Lung (tissue), 12 donors: Measurements from ENCODE around the gene CATSPERZ. TPM values are rescaled to one million over a fixed set of nuclear protein-coding genes. Genes with fewer than 3 reads are reported as not detected.
A peak's percentile ranks its signal among the peaks of the same experiment; 100 is the strongest.

Experiments
- ATAC-seq: fragments of 200-7000 bp; cut with Tn5 transposase; one replicate; pipeline ENCODE4 v1.9.1; 2020; ENCODE audit warnings: moderate number of reproducible peaks; ENCODE audit not compliant: insufficient read depth, low FRiP score
- DNase-seq, 3 donors: peaks; one replicate each; pipeline ENCODE4 v3.0.0-alpha.2; 2013 to 2017
- H3K27ac ChIP-seq, 2 donors: one replicate each; pipeline ENCODE4 v1.5.1; 2013; ENCODE audit warnings: mild to moderate bottlenecking in 2 of 2, moderate library complexity in 2 of 2, control low read depth in 1 of 2, inconsistent platforms in 1 of 2, low read depth in 1 of 2, low read length in 1 of 2
- H3K27me3 ChIP-seq, 3 donors: one replicate each; pipeline ENCODE4 v1.5.1; 2013; ENCODE audit warnings: low read length in 2 of 3; ENCODE audit not compliant: control insufficient read depth in 3 of 3, insufficient read depth in 3 of 3
- H3K36me3 ChIP-seq, 4 donors: one replicate each; pipeline ENCODE4 v1.5.1; 2013; ENCODE audit warnings: low read length in 4 of 4, mild to moderate bottlenecking in 1 of 4, moderate library complexity in 1 of 4; ENCODE audit not compliant: control insufficient read depth in 4 of 4, insufficient read depth in 4 of 4
- H3K4me1 ChIP-seq, 5 donors: one replicate each; pipeline ENCODE4 v1.5.1; 2013; ENCODE audit warnings: low read length in 5 of 5, mild to moderate bottlenecking in 2 of 5, moderate library complexity in 1 of 5; ENCODE audit not compliant: control insufficient read depth in 5 of 5, insufficient read depth in 5 of 5
- H3K4me3 ChIP-seq: one replicate; pipeline ENCODE4 v1.5.1; 2013; ENCODE audit warnings: mild to moderate bottlenecking, control low read depth, moderate library complexity
- H3K9ac ChIP-seq, 2 donors: one replicate each; pipeline ENCODE4 v1.5.1; 2013; ENCODE audit warnings: low read length in 2 of 2, control low read depth in 1 of 2; ENCODE audit not compliant: insufficient read depth in 1 of 2
- H3K9me3 ChIP-seq, 4 donors: one replicate each; pipeline ENCODE4 v1.5.1; 2013; ENCODE audit warnings: low read length in 3 of 4, mild to moderate bottlenecking in 1 of 4, moderate library complexity in 1 of 4; ENCODE audit not compliant: control insufficient read depth in 4 of 4, insufficient read depth in 3 of 4
- CTCF ChIP-seq: IDR thresholded peaks from 2 replicates; pipeline ENCODE4 v1.5.1; 2012; ENCODE audit warnings: mild to moderate bottlenecking; ENCODE audit errors: control extremely low read depth, extremely low read depth
- WGBS, 2 donors: extraction: QIAGEN DNeasy Blood & Tissue Kit; methylation state at CpG; one replicate each; pipeline ENCODE4 v1.1.7; 2013; 5-methylcytosine and 5-hydroxymethylcytosine counted together
- polyA plus RNA-seq, 2 donors: library from polyadenylated mRNA; stranded (reverse); fragments of 200-250 nt; gene quantifications; one replicate each; pipeline ENCODE4 v1.2.1, GENCODE V29; 2013
- total RNA-seq, 2 donors: library from RNA; depleted of rRNA in 1 of 2; stranded (reverse); fragments of >200 nt in 1 of 2; gene quantifications; one replicate each; pipeline ENCODE4 v1.2.1, GENCODE V29; 2014 to 2021
- donor health status: control.
- donor health status: control.
- donor health status: Bipolar disorder and iron deficiency.
- donor health status: healthy.
- donor health status: DM: yes; HTN: yes; CAD: no.

The CATSPERZ gene
- total and polyA plus RNA-seq, 4 donors, result 0.31 to 0.98 (median 0.67) TPM; not detected in 1

DNA sequence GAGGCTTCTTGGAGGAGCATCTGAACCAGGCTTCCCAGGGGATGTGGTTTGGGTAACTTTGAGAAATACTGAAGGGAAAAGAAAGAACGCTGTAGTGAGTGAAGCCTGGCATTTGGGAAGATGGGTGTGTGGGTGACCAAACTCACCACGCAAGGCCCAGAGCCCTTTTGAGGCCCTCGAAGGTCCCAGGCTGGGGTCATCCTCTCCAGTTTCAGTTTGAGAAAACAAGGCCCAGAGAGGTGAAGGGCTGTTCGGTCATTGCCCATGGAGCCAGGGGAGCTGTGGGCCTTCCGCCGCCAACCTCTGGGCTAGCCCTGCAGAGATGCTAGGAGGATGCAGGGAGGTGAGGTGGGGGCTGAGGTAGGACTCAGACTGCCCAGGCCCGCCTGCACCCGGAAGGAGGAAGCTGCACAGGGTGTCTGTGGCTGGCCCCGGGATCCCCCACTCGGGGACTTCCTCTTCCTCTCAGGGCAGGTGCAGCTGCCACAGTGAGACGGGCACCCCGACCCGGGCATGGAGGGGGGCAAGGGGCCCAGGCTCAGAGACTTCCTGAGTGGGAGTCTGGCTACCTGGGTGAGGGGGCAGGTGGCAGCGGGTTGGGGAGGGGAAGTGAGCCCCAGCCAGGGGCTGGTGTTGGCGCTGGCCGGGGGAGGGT lies 39.7 kb downstream of the CATSPERZ start, which contains the start of gene CCDC88B:
Gene CCDC88B (plus strand): TSS at position 451 of the 655 bp plus-strand sequence. CDS start 63 bp downstream, at position 514.
- H3K27ac ChIP-seq, result peak within 1 kb of the TSS in 1 of 2 donors; percentile 13
- H3K9ac ChIP-seq, result no peak within 1 kb of the TSS
- H3K4me3 ChIP-seq, result no peak within 1 kb of the TSS
- ATAC-seq (no peak), DNase-seq (no peak)
- WGBS, 2 donors, result 29 to 55% methylated on average over 16 of the region's 16 CpGs
- H3K9me3 ChIP-seq, result no peaks in the 10 kb centered on the region
- TF ChIP-seq CTCF, result no peak
- H3K4me1 ChIP-seq, result peaks cover 0 to 14% (median 7%) of the 10 kb centered on the region in 5 donors
- no peaks in the 10 kb centered on the region for H3K36me3 ChIP-seq
- peaks cover 0 to 13% (median 0%) of the 10 kb centered on the region in 3 donors for H3K27me3 ChIP-seq

DNA sequence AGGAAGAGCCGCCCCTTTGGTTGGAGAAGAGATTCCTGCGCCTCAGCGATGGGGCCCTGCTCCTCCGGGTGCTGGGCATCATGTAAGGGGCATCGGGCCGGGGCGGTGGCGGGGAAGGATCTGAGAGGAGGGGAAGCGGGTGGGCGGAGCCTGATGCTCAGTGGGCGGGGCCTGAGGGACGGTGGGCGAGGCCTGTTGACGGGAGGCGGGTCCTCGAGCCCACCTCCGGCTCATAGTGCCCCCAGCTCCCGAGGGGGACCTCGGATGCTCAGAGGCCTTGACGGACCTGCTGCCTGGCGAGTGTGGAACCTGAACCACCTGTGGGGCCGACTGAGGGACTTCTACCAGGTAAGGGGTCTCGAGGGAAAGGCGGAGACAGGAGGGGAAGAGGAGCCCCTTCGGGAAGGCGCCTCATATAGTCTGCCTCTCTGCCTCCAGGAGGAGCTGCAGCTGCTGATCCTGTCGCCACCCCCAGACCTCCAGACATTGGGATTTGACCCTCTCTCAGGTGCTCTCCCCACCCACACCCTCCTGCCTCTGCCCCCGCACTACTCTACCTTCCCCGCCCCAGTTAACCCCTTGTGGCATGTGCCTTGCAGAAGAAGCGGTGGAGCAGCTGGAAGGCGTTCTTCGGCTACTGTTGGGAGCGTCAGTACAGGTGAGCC lies 40.6 kb downstream of the CATSPERZ start:
- DNase-seq (no peak), ATAC-seq (no peak)
- Histone ChIP-seq H3K9ac (no peak overlapping the region), H3K27ac (peak overlapping the region in 1 of 2 donors; percentile 13), H3K4me1 (peaks cover 0 to 12% (median 7%) of the 10 kb centered on the region in 5 donors), H3K36me3 (peaks cover 0 to 4% (median 0%) of the 10 kb centered on the region in 4 donors), H3K9me3 (no peaks in the 10 kb centered on the region), H3K4me3 (no peak overlapping the region), H3K27me3 (peaks cover 0 to 13% (median 0%) of the 10 kb centered on the region in 3 donors)
- 16 to 25% methylated on average over 33 of the region's 33 CpGs for WGBS, 2 donors
- TF ChIP-seq CTCF, result no peak

- Histone ChIP-seq H3K9ac (no peak overlapping the region), H3K9me3 (no peaks in the 10 kb centered on the region), H3K4me1 (peaks cover 0 to 12% (median 7%) of the 10 kb centered on the region in 5 donors), H3K27me3 (peaks cover 0 to 13% (median 0%) of the 10 kb centered on the region in 3 donors), H3K27ac (no peak overlapping the region), H3K4me3 (no peak overlapping the region), H3K36me3 (peaks cover 0 to 4% (median 0%) of the 10 kb centered on the region in 4 donors)
- ATAC-seq (no peak), DNase-seq (no peak)
- 60 to 77% methylated on average over 21 of the region's 21 CpGs for WGBS, 2 donors
- TF ChIP-seq CTCF, result no peak
Observed at GRCh38 chr11:64341429-64341828, 41.3 kb downstream of the CATSPERZ start.
